HUES64 (cell line): ENCODE measurements around the gene ABCF3.
A peak's percentile ranks its signal among the peaks of the same experiment; 100 is the strongest.
"Not testable (repeated sequence)": the region's sequence is repeated elsewhere in the genome, so short reads cannot be mapped to it uniquely, and the experiment has no call there.

ENCODE experiments used
- H3K27ac ChIP-seq: 2 replicates; pipeline ENCODE4 v1.7.0; 2013; ENCODE audit warnings: low read depth, low read length, inconsistent platforms
- H3K27me3 ChIP-seq: 2 replicates; pipeline ENCODE4 v1.6.1; 2013; ENCODE audit warnings: mild to moderate bottlenecking, low read length; ENCODE audit not compliant: insufficient read depth
- H3K36me3 ChIP-seq: 2 replicates; pipeline ENCODE4 v1.6.1; 2013; ENCODE audit warnings: mild to moderate bottlenecking, low read length; ENCODE audit not compliant: insufficient read depth
- H3K4me1 ChIP-seq: 2 replicates; pipeline ENCODE4 v1.6.1; 2013; ENCODE audit warnings: mild to moderate bottlenecking, low read length, moderate library complexity; ENCODE audit not compliant: insufficient read depth
- H3K4me3 ChIP-seq: 2 replicates; pipeline ENCODE4 v1.5.1; 2013; ENCODE audit warnings: mild to moderate bottlenecking, low read length, moderate library complexity
- H3K9ac ChIP-seq: 2 replicates; pipeline ENCODE4 v1.6.1; 2013; ENCODE audit warnings: mild to moderate bottlenecking, low read depth, low read length
- H3K9me3 ChIP-seq: 2 replicates; pipeline ENCODE4 v1.6.1; 2013; ENCODE audit warnings: low read depth, low read length; ENCODE audit not compliant: insufficient read depth
- WGBS: fragments of 150-250, 120-280 bp; methylation state at CpG from one replicate; pipeline ENCODE4 v1.1.7; 2013; ENCODE audit warnings: missing lambda C conversion rate; 5-methylcytosine and 5-hydroxymethylcytosine counted together

ABCF3 gene

GRCh38 chr3:184155644-184156521 lies 30.1 kb upstream of the ABCF3 start:
- Histone ChIP-seq H3K27ac (peak overlapping the region; percentile 84), H3K36me3 (peaks cover 6% of the 10 kb centered on the region; the same call in 1 of the 2 replicates), H3K9me3 (no peaks in the 10 kb centered on the region), H3K4me3 (peak overlapping the region; percentile 88), H3K9ac (peak overlapping the region; percentile 78), H3K27me3 (no peaks in the 10 kb centered on the region), H3K4me1 (peaks cover 9% of the 10 kb centered on the region; the same call in 1 of the 2 replicates)
- under 1% methylated on average over 46 of the region's 47 CpGs for WGBS

GRCh38 chr3:184156522-184156955 lies 29.5 kb upstream of the ABCF3 start:
- no peaks in the 10 kb centered on the region for H3K27me3 ChIP-seq

GRCh38 chr3:184157206-184157605 lies 28.8 kb upstream of the ABCF3 start:
- peak overlapping the region; percentile 88 for H3K4me3 ChIP-seq
- H3K27ac ChIP-seq, result no peak overlapping the region
- peak overlapping the region; percentile 44 for H3K9ac ChIP-seq
- peaks cover 10% of the 10 kb centered on the region; the same call in 1 of the 2 replicates for H3K36me3 ChIP-seq
- H3K9me3 ChIP-seq, result no peaks in the 10 kb centered on the region
- no peaks in the 10 kb centered on the region for H3K27me3 ChIP-seq
- H3K4me1 ChIP-seq, result peaks cover 9% of the 10 kb centered on the region; the same call in 1 of the 2 replicates

More at GRCh38 chr3:184156522-184156955, 29.5 kb upstream of the ABCF3 start:
- peaks cover 9% of the 10 kb centered on the region; the same call in 1 of the 2 replicates for H3K4me1 ChIP-seq
- H3K36me3 ChIP-seq, result peaks cover 6% of the 10 kb centered on the region; the same call in 1 of the 2 replicates
- peak overlapping the region; percentile 88 for H3K4me3 ChIP-seq
- 4% methylated on average over 5 of the region's 6 CpGs for WGBS
- no peaks in the 10 kb centered on the region for H3K9me3 ChIP-seq
- H3K27ac ChIP-seq, result peak overlapping the region; percentile 84
- peak overlapping the region; percentile 44 for H3K9ac ChIP-seq

- Histone ChIP-seq H3K4me1 (peaks cover 9% of the 10 kb centered on the region; the same call in 1 of the 2 replicates), H3K27me3 (no peaks in the 10 kb centered on the region), H3K27ac (no peak overlapping the region), H3K9ac (no peak overlapping the region), H3K9me3 (no peaks in the 10 kb centered on the region), H3K4me3 (no peak overlapping the region), H3K36me3 (peaks cover 12% of the 10 kb centered on the region; the same call in 1 of the 2 replicates)
- 92% methylated on average over 4 of the region's 4 CpGs for WGBS
These were observed 27.6 kb upstream of the ABCF3 start for GRCh38 chr3:184158404-184158803.

GRCh38 chr3:184160456-184160855 lies 25.5 kb upstream of the ABCF3 start:
- peaks cover 9% of the 10 kb centered on the region; the same call in 1 of the 2 replicates for H3K4me1 ChIP-seq
- H3K27ac ChIP-seq, result no peak overlapping the region
- no peaks in the 10 kb centered on the region for H3K9me3 ChIP-seq
- WGBS, result 84% methylated on average over 2 of the region's 2 CpGs
- peaks cover 33% of the 10 kb centered on the region for H3K36me3 ChIP-seq
- H3K4me3 ChIP-seq, result no peak overlapping the region
- H3K9ac ChIP-seq, result no peak overlapping the region
- no peaks in the 10 kb centered on the region for H3K27me3 ChIP-seq

- WGBS, result 96% methylated on average over 8 of the region's 8 CpGs
- H3K27ac ChIP-seq, H3K4me1 ChIP-seq, H3K27me3 ChIP-seq, H3K4me3 ChIP-seq, H3K9ac ChIP-seq, H3K9me3 ChIP-seq: not testable (repeated sequence)
- H3K36me3 ChIP-seq, result peaks cover 55% of the 10 kb centered on the region
These were observed 23.4 kb upstream of the ABCF3 start for GRCh38 chr3:184162571-184163070.

GRCh38 chr3:184164648-184165330 lies 21.2 kb upstream of the ABCF3 start:
- Histone ChIP-seq H3K36me3 (peaks cover 72% of the 10 kb centered on the region), H3K27me3 (no peaks in the 10 kb centered on the region), H3K4me1 (no peaks in the 10 kb centered on the region), H3K9me3 (no peaks in the 10 kb centered on the region), H3K4me3 (no peak overlapping the region), H3K27ac (no peak overlapping the region), H3K9ac (no peak overlapping the region)
- 94% methylated on average over 15 of the region's 16 CpGs for WGBS

GRCh38 chr3:184165543-184165942 lies 20.5 kb upstream of the ABCF3 start:
- H3K27ac ChIP-seq, result no peak overlapping the region
- no peaks in the 10 kb centered on the region for H3K27me3 ChIP-seq
- no peak overlapping the region for H3K9ac ChIP-seq
- WGBS, result 93% methylated on average over 3 of the region's 3 CpGs
- no peak overlapping the region for H3K4me3 ChIP-seq
- no peaks in the 10 kb centered on the region for H3K4me1 ChIP-seq
- peaks cover 73% of the 10 kb centered on the region for H3K36me3 ChIP-seq
- no peaks in the 10 kb centered on the region for H3K9me3 ChIP-seq

- H3K36me3 ChIP-seq, result peaks cover 83% of the 10 kb centered on the region
- no peaks in the 10 kb centered on the region for H3K27me3 ChIP-seq
- H3K4me3 ChIP-seq, result no peak overlapping the region
- WGBS, result 99% methylated on average over 6 of the region's 6 CpGs
- no peak overlapping the region for H3K27ac ChIP-seq
- no peak overlapping the region for H3K9ac ChIP-seq
- H3K4me1 ChIP-seq, result no peaks in the 10 kb centered on the region
- no peaks in the 10 kb centered on the region for H3K9me3 ChIP-seq
These were observed 19.3 kb upstream of the ABCF3 start for GRCh38 chr3:184166671-184167070.

- no peak overlapping the region for H3K9ac ChIP-seq
These were observed 18.2 kb upstream of the ABCF3 start for GRCh38 chr3:184167786-184168185.

More at GRCh38 chr3:184167786-184168185, 18.2 kb upstream of the ABCF3 start:
- no peak overlapping the region for H3K27ac ChIP-seq
- no peaks in the 10 kb centered on the region for H3K27me3 ChIP-seq
- H3K4me3 ChIP-seq, result no peak overlapping the region
- WGBS, result 97% methylated on average over 8 of the region's 8 CpGs
- peaks cover 87% of the 10 kb centered on the region for H3K36me3 ChIP-seq
- H3K9me3 ChIP-seq, result no peaks in the 10 kb centered on the region
- no peaks in the 10 kb centered on the region for H3K4me1 ChIP-seq
